ENCODE data around the gene TMEM86B.

- no peak for TF ChIP-seq TAF1 (IDR thresholded peaks at IDR 0.05; ENCODE audit: borderline replicate concordance, low read depth, low read length)
- TF ChIP-seq POLR2A (IDR thresholded peaks at IDR 0.05; ENCODE audit: low read depth, low read length): no peak
Observed at GRCh38 chr19:55230780-55231179, 2.2 kb upstream of the TMEM86B start.

All from GM12892 (cell line).